ENCODE results near the gene ARHGAP19. TPM values are rescaled to one million over a fixed set of nuclear protein-coding genes. Genes with fewer than 3 reads are reported as not detected.

The ARHGAP19 gene
- 10 to 100 TPM in 7 of 10 donors, 1 to 10 TPM in 3; 8.8 to 17.1 (median 12.6) TPM for polyA plus RNA-seq (ENCODE audit: insufficient read length in 10 of 10)
- long read RNA-seq, donor 1, full-length matches to known transcripts, result 4 of 4 reads
- long read RNA-seq, donor 1, partial matches to known transcripts, result 0 of 4 reads
- long read RNA-seq, donor 1, other reads (novel, unspliced or antisense), result 0 of 4 reads
- long read RNA-seq, donor 2, full-length matches to known transcripts, result 2 of 2 reads
- long read RNA-seq, donor 2, partial matches to known transcripts, result 0 of 2 reads
- long read RNA-seq, donor 2, other reads (novel, unspliced or antisense), result 0 of 2 reads
- long read RNA-seq, donor 3, result 0 reads
- long read RNA-seq, donor 4, full-length matches to known transcripts, result 1 of 1 reads
- long read RNA-seq, donor 4, partial matches to known transcripts, result 0 of 1 reads
- long read RNA-seq, donor 4, other reads (novel, unspliced or antisense), result 0 of 1 reads
- long read RNA-seq, donor 5, full-length matches to known transcripts, result 6 of 6 reads
- long read RNA-seq, donor 5, partial matches to known transcripts, result 0 of 6 reads
- long read RNA-seq, donor 5, other reads (novel, unspliced or antisense), result 0 of 6 reads
- long read RNA-seq, donor 6, full-length matches to known transcripts, result 1 of 1 reads
- long read RNA-seq, donor 6, partial matches to known transcripts, result 0 of 1 reads
- long read RNA-seq, donor 6, other reads (novel, unspliced or antisense), result 0 of 1 reads
- long read RNA-seq, donor 7, result 0 reads
- long read RNA-seq, donor 8, result 0 reads
- long read RNA-seq, donor 9, result 0 reads

GRCh38 chr10:97292097-97292861, at the start of gene ARHGAP19:
Gene ARHGAP19, minus strand, starts transcription at chr10:97292637. Its CDS starts 10 bp downstream, at chr10:97292627.
- peak; percentile 97 to 99 (median 99) for DNase-seq

- DNase-seq, result no peak
Observed at GRCh38 chr10:97341416-97341815, 49.0 kb upstream of the ARHGAP19 start.

DNA sequence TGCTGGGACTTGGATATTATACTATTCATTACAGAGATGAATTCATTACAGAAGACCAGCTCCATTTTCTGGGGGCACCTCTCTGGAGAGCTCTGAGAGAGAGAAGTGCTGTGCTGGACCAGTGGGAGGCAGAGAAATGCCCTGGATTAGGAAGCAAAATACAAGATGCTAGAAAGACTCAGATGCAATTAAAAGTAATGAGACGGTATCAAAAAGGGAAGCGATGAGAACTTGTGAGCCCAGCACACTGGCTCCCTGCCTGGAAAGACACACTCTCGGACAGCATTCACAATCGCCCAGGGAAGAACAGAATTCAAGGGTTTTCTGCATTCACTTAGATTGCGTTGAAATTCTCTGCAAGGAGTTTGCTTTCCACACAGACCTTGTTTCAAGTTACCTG, 45.6 kb upstream of the ARHGAP19 start:
- DNase-seq, result peak in 1 of 3 donors; percentile 39

GRCh38 chr10:97336942-97337831, 44.8 kb upstream of the ARHGAP19 start:
- DNase-seq, result peak in 1 of 3 donors; percentile 30

- no peak for DNase-seq
Observed at GRCh38 chr10:97336446-97336845, 44.0 kb upstream of the ARHGAP19 start.

DNA sequence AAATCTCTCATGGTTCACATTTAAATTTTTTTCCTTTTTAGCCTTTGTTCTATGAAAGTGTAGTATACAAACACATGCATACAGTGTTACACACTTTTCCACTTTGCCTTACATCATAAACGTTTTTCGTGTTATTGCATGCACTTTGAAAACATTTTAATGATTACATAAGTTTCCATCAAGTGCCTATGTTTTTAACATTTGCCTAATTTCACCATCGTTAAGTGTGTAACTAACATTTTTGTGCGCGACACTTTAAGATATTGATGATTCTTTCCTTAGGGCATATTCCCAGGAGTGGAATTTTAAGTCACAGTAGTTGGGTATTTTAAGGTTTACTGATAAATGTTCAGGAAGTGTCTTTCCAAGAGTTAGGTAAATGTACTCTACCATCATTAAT, 43.6 kb upstream of the ARHGAP19 start:
- DNase-seq, result peak in 1 of 3 donors; percentile 35

- DNase-seq, result peak in 1 of 3 donors; percentile 27
Observed at GRCh38 chr10:97335188-97335619, 42.8 kb upstream of the ARHGAP19 start.

GRCh38 chr10:97334370-97335175, 42.1 kb upstream of the ARHGAP19 start, which contains the start of gene FRAT2:
Gene FRAT2, minus strand, starts transcription at chr10:97334729. Its CDS starts 157 bp downstream, at chr10:97334572.
- DNase-seq, result peak; percentile 90 to 98 (median 95)

GRCh38 chr10:97333601-97334369, 41.3 kb upstream of the ARHGAP19 start:
- peak in 1 of 3 donors; percentile 71 for DNase-seq

DNA sequence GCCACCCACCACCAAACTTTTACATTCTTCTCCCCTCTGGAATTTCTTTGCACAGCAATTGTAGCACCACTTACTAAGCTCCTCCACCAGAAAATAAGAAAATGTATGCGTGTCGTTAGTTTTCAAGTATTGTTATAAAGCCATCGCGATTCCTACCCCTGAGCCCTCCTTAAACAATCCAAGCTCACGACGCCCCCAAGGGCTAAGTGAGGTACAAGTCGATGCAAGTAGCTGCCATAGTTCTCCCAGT, 40.8 kb upstream of the ARHGAP19 start:
- no peak for DNase-seq

GRCh38 chr10:97332591-97333350, 40.3 kb upstream of the ARHGAP19 start:
- peak in 2 of 3 donors; percentile 50 to 57 for DNase-seq

- no peak for DNase-seq
Observed at GRCh38 chr10:97331153-97331703, 38.8 kb upstream of the ARHGAP19 start.

- no peak for DNase-seq
Observed at GRCh38 chr10:97329766-97330165, 37.3 kb upstream of the ARHGAP19 start.

GRCh38 chr10:97328646-97329453, 36.4 kb upstream of the ARHGAP19 start:
- no peak for DNase-seq

GRCh38 chr10:97327348-97328294, 35.2 kb upstream of the ARHGAP19 start:
- DNase-seq, result no peak

DNA sequence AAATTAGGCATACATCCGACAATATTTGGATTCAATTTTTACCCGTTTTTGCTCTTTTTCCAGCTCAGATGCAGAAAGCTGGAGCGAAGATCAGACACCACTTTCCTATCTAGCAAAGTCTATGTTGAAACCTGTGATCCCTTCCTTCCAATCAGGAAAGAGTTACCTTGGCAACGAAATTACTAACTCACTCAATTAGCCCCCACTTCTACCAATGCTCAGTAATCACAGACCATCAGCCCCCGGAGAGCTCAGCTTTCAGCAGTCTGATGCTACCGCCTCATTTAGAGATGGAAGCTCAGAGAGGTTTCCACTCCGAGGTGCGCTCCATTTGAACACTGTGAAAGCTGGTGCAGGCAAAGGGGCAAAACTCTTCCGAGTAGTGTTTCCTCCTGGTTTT, 33.3 kb upstream of the ARHGAP19 start:
- DNase-seq, result no peak
